ENCODE data around the gene LGALS9B. TPM values are rescaled to one million over a fixed set of nuclear protein-coding genes. Genes with fewer than 3 reads are reported as not detected.
A peak's percentile ranks its signal among the peaks of the same experiment; 100 is the strongest.
"Not testable (repeated sequence)": the region's sequence is repeated elsewhere in the genome, so short reads cannot be mapped to it uniquely, and the experiment has no call there.

LGALS9B gene
- total and polyA plus RNA-seq, 2 of the 4 experiments (the other 2 are of a cell fraction) = not detected

- H3K9me3 ChIP-seq (ENCODE audit: control insufficient read depth, insufficient read depth, low read length); H3K18ac ChIP-seq (ENCODE audit: low read depth, low read length); H3K9me1 ChIP-seq (ENCODE audit: insufficient read depth, low read length); H2AK9ac ChIP-seq (replicated peaks; ENCODE audit: low read depth, low read length, poor library complexity); H3K23ac ChIP-seq (ENCODE audit: low read depth, low read length); H3K4me3 ChIP-seq (ENCODE audit: insufficient read depth, low read depth, low read length); intact Hi-C loops (cut with micrococcal nuclease); H4K20me1 ChIP-seq (ENCODE audit: insufficient read depth, low read length); H2BK15ac ChIP-seq (ENCODE audit: low read depth, low read length); H3K14ac ChIP-seq (replicated peaks; ENCODE audit: low read depth, low read length); H3K4me2 ChIP-seq (ENCODE audit: low read depth, low read length); H4K8ac ChIP-seq (ENCODE audit: low read depth in 2 of 2, low read length in 2 of 2); in situ Hi-C loops (cut with MboI; ENCODE audit: low sequenced_read_pairs); DNase-seq; CTCF ChIA-PET; H2BK20ac ChIP-seq (ENCODE audit: low read depth, low read length); H4K5ac ChIP-seq (ENCODE audit: low read depth, low read length); H3K56ac ChIP-seq (ENCODE audit: extremely low read depth, insufficient read depth, low read length); POLR2A ChIA-PET (ENCODE audit: unreplicated experiment); H3K4ac ChIP-seq (ENCODE audit: low read depth, low read length); H3K27me3 ChIP-seq (ENCODE audit: control insufficient read depth, insufficient read depth, low read length); H3K4me1 ChIP-seq (ENCODE audit: control insufficient read depth, insufficient read depth, low read length); H3K79me1 ChIP-seq (ENCODE audit: low read depth in 1 of 2, low read length in 2 of 2); H2BK120ac ChIP-seq (ENCODE audit: low read depth, low read length); H3K9ac ChIP-seq (ENCODE audit: low read depth, low read length); BruUV-seq (replicated peaks); H2BK5ac ChIP-seq (ENCODE audit: low read depth, low read length, poor library complexity, severe bottlenecking); H2AFZ ChIP-seq (replicated peaks; ENCODE audit: low read length, poor library complexity); H3K27ac ChIP-seq (ENCODE audit: insufficient read depth, low read length); H2AK5ac ChIP-seq (ENCODE audit: low read depth, low read length); H4K91ac ChIP-seq (ENCODE audit: insufficient read depth, low read depth, low read length); dilution Hi-C loops (cut with HindIII; ENCODE audit: low sequenced_read_pairs, unreplicated experiment); H3K36me3 ChIP-seq (ENCODE audit: control insufficient read depth, insufficient read depth, low read length): not testable (repeated sequence)
- WGBS, 2 experiments (ENCODE audit: extremely low coverage in 2 of 2, insufficient read length in 1 of 2) = no CpG with 5 or more reads among the region's 11 CpGs
- peak; percentile 59; the same call in 1 of the 2 replicates for ATAC-seq (ENCODE audit: low read depth)
These were observed 34.6 kb upstream of the LGALS9B start for GRCh38 chr17:20501896-20502295.

GRCh38 chr17:20500346-20500745, 33.0 kb upstream of the LGALS9B start:
- H3K79me1 ChIP-seq (ENCODE audit: low read depth in 1 of 2, low read length in 2 of 2); H3K9me3 ChIP-seq (ENCODE audit: control insufficient read depth, insufficient read depth, low read length); ATAC-seq (ENCODE audit: low read depth); intact Hi-C loops (cut with micrococcal nuclease); H3K4ac ChIP-seq (ENCODE audit: low read depth, low read length); H3K4me2 ChIP-seq (ENCODE audit: low read depth, low read length); H2BK15ac ChIP-seq (ENCODE audit: low read depth, low read length); POLR2A ChIA-PET (ENCODE audit: unreplicated experiment); H3K9me1 ChIP-seq (ENCODE audit: insufficient read depth, low read length); H4K20me1 ChIP-seq (ENCODE audit: insufficient read depth, low read length); H3K18ac ChIP-seq (ENCODE audit: low read depth, low read length); H4K91ac ChIP-seq (ENCODE audit: insufficient read depth, low read depth, low read length); H2BK20ac ChIP-seq (ENCODE audit: low read depth, low read length); H2AK9ac ChIP-seq (replicated peaks; ENCODE audit: low read depth, low read length, poor library complexity); H4K8ac ChIP-seq (ENCODE audit: low read depth in 2 of 2, low read length in 2 of 2); H3K27me3 ChIP-seq (ENCODE audit: control insufficient read depth, insufficient read depth, low read length); H3K9ac ChIP-seq (ENCODE audit: low read depth, low read length); CTCF ChIA-PET; H2BK5ac ChIP-seq (ENCODE audit: low read depth, low read length, poor library complexity, severe bottlenecking); H3K36me3 ChIP-seq (ENCODE audit: control insufficient read depth, insufficient read depth, low read length); H2BK120ac ChIP-seq (ENCODE audit: low read depth, low read length); H3K14ac ChIP-seq (replicated peaks; ENCODE audit: low read depth, low read length); H3K56ac ChIP-seq (ENCODE audit: extremely low read depth, insufficient read depth, low read length); DNase-seq; H4K5ac ChIP-seq (ENCODE audit: low read depth, low read length); dilution Hi-C loops (cut with HindIII; ENCODE audit: low sequenced_read_pairs, unreplicated experiment); in situ Hi-C loops (cut with MboI; ENCODE audit: low sequenced_read_pairs); H2AFZ ChIP-seq (replicated peaks; ENCODE audit: low read length, poor library complexity); H2AK5ac ChIP-seq (ENCODE audit: low read depth, low read length); H3K4me1 ChIP-seq (ENCODE audit: control insufficient read depth, insufficient read depth, low read length); BruUV-seq (replicated peaks); H3K27ac ChIP-seq (ENCODE audit: insufficient read depth, low read length); H3K4me3 ChIP-seq (ENCODE audit: insufficient read depth, low read depth, low read length); H3K23ac ChIP-seq (ENCODE audit: low read depth, low read length): not testable (repeated sequence)
- no CpG with 5 or more reads among the region's 4 CpGs for WGBS, 2 experiments (ENCODE audit: extremely low coverage in 2 of 2, insufficient read length in 1 of 2)

Measured in IMR-90 (cell line).